ENCODE results near the gene SORL1-AS1. TPM values are rescaled to one million over a fixed set of nuclear protein-coding genes. Genes with fewer than 3 reads are reported as not detected.

Gene SORL1-AS1

DNA sequence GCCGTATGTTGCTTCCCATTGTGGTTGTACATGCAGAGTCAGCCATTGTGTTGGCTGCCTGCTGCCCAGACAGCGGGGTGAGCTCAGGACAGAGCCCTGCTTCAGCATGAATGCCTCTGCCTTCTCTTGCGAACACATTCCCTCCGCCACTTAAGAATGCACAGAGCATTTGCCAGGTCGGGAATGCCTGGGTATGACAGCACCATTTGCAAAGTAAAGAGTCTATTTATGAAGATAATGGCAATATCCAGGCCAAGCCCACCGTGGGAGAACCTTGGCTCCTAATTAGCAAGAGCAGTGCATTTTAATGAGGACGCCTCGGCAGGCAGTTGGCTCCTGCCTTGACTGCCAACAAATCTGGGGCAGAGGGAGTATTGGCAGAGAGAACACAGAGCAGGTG lies 63.1 kb downstream of the SORL1-AS1 start:
- WGBS, 2 experiments (ENCODE audit: extremely low coverage in 2 of 2, insufficient read length in 1 of 2): 50% methylated on average over 1 of the region's 8 CpGs; no CpG with 5 or more reads in 1 of the 2 experiments
- H2AK5ac ChIP-seq (ENCODE audit: low read depth, low read length): no peak overlapping the region
- H3K9me1 ChIP-seq (ENCODE audit: insufficient read depth, low read length): no peaks in the 10 kb centered on the region
- no peaks in the 10 kb centered on the region for H4K20me1 ChIP-seq (ENCODE audit: insufficient read depth, low read length)
- H3K4me3 ChIP-seq (ENCODE audit: insufficient read depth, low read depth, low read length): no peak overlapping the region
- H3K4ac ChIP-seq (ENCODE audit: low read depth, low read length): no peak overlapping the region
- DNase-seq (no peak), ATAC-seq (ENCODE audit: low read depth) (no peak)
- no peak overlapping the region for H3K14ac ChIP-seq (replicated peaks; ENCODE audit: low read depth, low read length)
- no peak for TF ChIP-seq SMC3 (IDR thresholded peaks at IDR 0.05; ENCODE audit: low read depth, low read length)
- no peak for TF ChIP-seq RCOR1 (IDR thresholded peaks at IDR 0.05; ENCODE audit: insufficient replicate concordance, low read length)
- TF ChIP-seq POLR2A (IDR thresholded peaks at IDR 0.05; ENCODE audit: low read depth, low read length): no peak
- TF ChIP-seq RFX5 (IDR thresholded peaks at IDR 0.05; ENCODE audit: low read depth, low read length): no peak
- no peak for TF ChIP-seq CTCF (conservative IDR thresholded peaks at IDR 0.05; ENCODE audit: low read depth, low read length)
- TF ChIP-seq ELK1 (IDR thresholded peaks at IDR 0.05; ENCODE audit: borderline replicate concordance, low read depth, low read length): no peak
- TF ChIP-seq BHLHE40 (IDR thresholded peaks at IDR 0.05; ENCODE audit: low read depth, low read length): no peak
- no peak for TF ChIP-seq CEBPB (IDR thresholded peaks at IDR 0.05; ENCODE audit: low read depth, low read length)
- H3K4me2 ChIP-seq (ENCODE audit: low read depth, low read length): no peak overlapping the region
- H2BK20ac ChIP-seq (ENCODE audit: low read depth, low read length): no peak overlapping the region
- BruUV-seq (replicated peaks): no TSS peak
- H2BK120ac ChIP-seq (ENCODE audit: low read depth, low read length): no peak overlapping the region
- no peak overlapping the region for H3K9ac ChIP-seq (ENCODE audit: low read depth, low read length)
- no peak overlapping the region for H3K56ac ChIP-seq (ENCODE audit: extremely low read depth, insufficient read depth, low read length)
- no peak overlapping the region for H2BK5ac ChIP-seq (ENCODE audit: low read depth, low read length, poor library complexity, severe bottlenecking)
- H3K4me1 ChIP-seq (ENCODE audit: control insufficient read depth, insufficient read depth, low read length): no peaks in the 10 kb centered on the region
- no peak overlapping the region for H2BK15ac ChIP-seq (ENCODE audit: low read depth, low read length)
- dilution Hi-C loops (cut with HindIII; ENCODE audit: low sequenced_read_pairs, unreplicated experiment) (no loop called here), intact Hi-C loops (cut with micrococcal nuclease) (no loop called here), in situ Hi-C loops (cut with MboI; ENCODE audit: low sequenced_read_pairs) (no loop called here)
- no peak overlapping the region for H4K5ac ChIP-seq (ENCODE audit: low read depth, low read length)
- H3K27ac ChIP-seq (ENCODE audit: insufficient read depth, low read length): no peak overlapping the region
- no peak overlapping the region for H4K91ac ChIP-seq (ENCODE audit: insufficient read depth, low read depth, low read length)
- H4K8ac ChIP-seq (ENCODE audit: low read depth in 2 of 2, low read length in 2 of 2): no peak overlapping the region
- no peak overlapping the region for H3K23ac ChIP-seq (ENCODE audit: low read depth, low read length)
- no peak overlapping the region for H2AFZ ChIP-seq (replicated peaks; ENCODE audit: low read length, poor library complexity)
- no peak overlapping the region for H2AK9ac ChIP-seq (replicated peaks; ENCODE audit: low read depth, low read length, poor library complexity)
- no peaks in the 10 kb centered on the region for H3K36me3 ChIP-seq (ENCODE audit: control insufficient read depth, insufficient read depth, low read length)
- H3K9me3 ChIP-seq (ENCODE audit: control insufficient read depth, insufficient read depth, low read length): no peaks in the 10 kb centered on the region
- no peak overlapping the region for H3K18ac ChIP-seq (ENCODE audit: low read depth, low read length)
- no peaks in the 10 kb centered on the region for H3K79me1 ChIP-seq (ENCODE audit: low read depth in 1 of 2, low read length in 2 of 2)
- H3K27me3 ChIP-seq (ENCODE audit: control insufficient read depth, insufficient read depth, low read length): peaks cover 16% of the 10 kb centered on the region
- CTCF ChIA-PET: no interaction called here
- POLR2A ChIA-PET (ENCODE audit: unreplicated experiment): no interaction called here

Other genes with a start within 250 kb of the SORL1-AS1 start
- gene SC5D, start 160.2 kb downstream of the SORL1-AS1 start, total RNA-seq (2012; rRNA removed): 21.3 and 44.2 TPM in 2 replicates
- 17.8 and 21.7 TPM in 2 replicates for gene SC5D, start 160.2 kb downstream of the SORL1-AS1 start, polyA plus RNA-seq (2012; rRNA removed)
- gene SORL1, start 653 bp downstream of the SORL1-AS1 start, total RNA-seq (2012; rRNA removed): 1.9 and 2.0 TPM in 2 replicates
- gene SORL1, start 653 bp downstream of the SORL1-AS1 start, polyA plus RNA-seq (2012; rRNA removed): 1.0 and 1.2 TPM in 2 replicates

Data from IMR-90 (cell line).